GM23338 (cell line): Measurements from ENCODE around the gene ATP13A2. TPM values are rescaled to one million over a fixed set of nuclear protein-coding genes. Genes with fewer than 3 reads are reported as not detected.

Experiments used
- ATAC-seq: fragments of 200-7000 bp; cut with Tn5 transposase; 3 replicates; pipeline ENCODE4 v1.9.1; 2020
- DNase-seq: peaks from one replicate; pipeline ENCODE4 v3.0.0-alpha.2; 2015; ENCODE audit warnings: low spot score
- H2AFZ ChIP-seq: fragments of 200-600 bp; sonication (generic); 2 replicates; pipeline ENCODE4 v1.8.0; 2016; ENCODE audit warnings: antibody characterized with exemption, mild to moderate bottlenecking, moderate library complexity
- H3F3A ChIP-seq: fragments of 200-600 bp; sonication (generic); replicated peaks from 2 replicates; pipeline ENCODE4 v1.8.0; 2017; ENCODE audit warnings: antibody characterized with exemption, mixed run types, low read depth
- H3K27ac ChIP-seq: fragments of 200-600 bp; sonication (generic); 2 replicates; pipeline ENCODE4 v1.6.1; 2016; ENCODE audit warnings: low read depth
- H3K27me3 ChIP-seq: fragments of 200-600 bp; sonication (generic); 2 replicates; pipeline ENCODE4 v1.8.0; 2016; ENCODE audit warnings: mild to moderate bottlenecking, mixed run types, moderate library complexity; ENCODE audit not compliant: insufficient read depth
- H3K36me3 ChIP-seq: fragments of 200-600 bp; sonication (generic); 2 replicates; pipeline ENCODE4 v1.8.0; 2016; ENCODE audit warnings: mild to moderate bottlenecking; ENCODE audit not compliant: insufficient read depth
- H3K4me1 ChIP-seq: fragments of 200-600 bp; sonication (generic); 2 replicates; pipeline ENCODE4 v1.8.0; 2016; ENCODE audit warnings: mild to moderate bottlenecking, moderate library complexity; ENCODE audit not compliant: insufficient read depth
- H3K4me2 ChIP-seq: fragments of 200-600 bp; sonication (generic); 2 replicates; pipeline ENCODE4 v1.7.1; 2017; ENCODE audit warnings: mixed run types
- H3K4me3 ChIP-seq: fragments of 200-600 bp; sonication (generic); 2 replicates; pipeline ENCODE4 v1.6.1; 2016; ENCODE audit warnings: mixed run types
- H3K79me2 ChIP-seq: fragments of 200-600 bp; sonication (generic); replicated peaks from 2 replicates; pipeline ENCODE4 v1.8.0; 2017; ENCODE audit warnings: mild to moderate bottlenecking; ENCODE audit not compliant: insufficient read depth
- H3K9me2 ChIP-seq: fragments of 200-600 bp; sonication (generic); 2 replicates; pipeline ENCODE4 v1.8.0; 2017; ENCODE audit not compliant: insufficient read depth
- H4K20me1 ChIP-seq: fragments of 200-600 bp; sonication (generic); replicated peaks from 2 replicates; pipeline ENCODE4 v1.8.0; 2017; ENCODE audit warnings: mild to moderate bottlenecking; ENCODE audit not compliant: insufficient read depth
- H3K27ac Mint-ChIP-seq: 2 replicates; pipeline ENCODE4 v1.8.0; 2020; ENCODE audit warnings: inconsistent platforms, mild to moderate bottlenecking, moderate library complexity, mixed read lengths
- H3K27me3 Mint-ChIP-seq: 3 replicates; pipeline ENCODE4 v1.8.0; 2022; ENCODE audit warnings: low read depth, mild to moderate bottlenecking, moderate library complexity, mixed read lengths, inconsistent platforms; ENCODE audit not compliant: insufficient read depth, poor library complexity
- H3K36me3 Mint-ChIP-seq: 3 replicates; pipeline ENCODE4 v1.8.0; 2021; ENCODE audit warnings: low read depth, mild to moderate bottlenecking, inconsistent platforms, moderate library complexity, mixed read lengths
- H3K4me1 Mint-ChIP-seq: 3 replicates; pipeline ENCODE4 v1.8.0; 2020; ENCODE audit warnings: mild to moderate bottlenecking, inconsistent platforms, mixed read lengths
- H3K4me3 Mint-ChIP-seq: 3 replicates; pipeline ENCODE4 v1.8.0; 2021; ENCODE audit warnings: moderate library complexity, mild to moderate bottlenecking, inconsistent platforms, mixed read lengths
- H3K9me3 Mint-ChIP-seq: 3 replicates; pipeline ENCODE4 v1.8.0; 2020; ENCODE audit warnings: moderate library complexity, mild to moderate bottlenecking, inconsistent platforms, mixed read lengths
- CREB1 ChIP-seq: fragments of 250-450 bp; sonication (Bioruptor Pico); IDR thresholded peaks from 2 replicates; pipeline ENCODE4 v1.5.0; 2020; ENCODE audit warnings: low read depth, mild to moderate bottlenecking, moderate library complexity
- CTCF ChIP-seq, 2 experiments: fragments of 200-600 bp in 1 of 2; sonication (generic) in 1 of 2; conservative IDR thresholded peaks; 2 replicates each; pipeline versions ENCODE4 v1.5.1 to v1.6.1; 2016 to 2017; ENCODE audit warnings: antibody characterized with exemption in 2 of 2, low read depth in 2 of 2, mild to moderate bottlenecking in 2 of 2, moderate library complexity in 1 of 2
- ETS1 ChIP-seq: IDR thresholded peaks from 2 replicates; pipeline ENCODE4 v1.6.1; 2016; ENCODE audit warnings: antibody characterized with exemption
- EZH2 ChIP-seq: fragments of 200-600 bp; sonication (generic); IDR thresholded peaks from one replicate; pipeline ENCODE4 v1.8.0; 2017; ENCODE audit warnings: antibody characterized with exemption, mild to moderate bottlenecking, low read depth; ENCODE audit not compliant: unreplicated experiment
- EZH2phosphoT487 ChIP-seq: fragments of 200-600 bp; sonication (generic); IDR thresholded peaks from one replicate; pipeline ENCODE4 v1.8.1; 2018; ENCODE audit warnings: antibody characterized with exemption; ENCODE audit not compliant: unreplicated experiment
- POLR2AphosphoS5 ChIP-seq: IDR thresholded peaks from 2 replicates; pipeline ENCODE4 v1.6.1; 2016; ENCODE audit warnings: antibody characterized with exemption, low read depth
- REST ChIP-seq: IDR thresholded peaks from one replicate; pipeline ENCODE4 v1.6.1; 2018; ENCODE audit warnings: antibody characterized with exemption; ENCODE audit not compliant: unreplicated experiment
- ZNF114 ChIP-seq: fragments of 250-450 bp; sonication (Bioruptor Pico); IDR thresholded peaks from 2 replicates; pipeline ENCODE4 v1.5.0; 2020; ENCODE audit warnings: mild to moderate bottlenecking, moderate library complexity
- ZNF331 ChIP-seq: fragments of 250-450 bp; sonication (Bioruptor Pico); IDR thresholded peaks from 2 replicates; pipeline ENCODE4 v1.5.0; 2020; ENCODE audit warnings: low read depth, mild to moderate bottlenecking, moderate library complexity
- polyA plus RNA-seq: library from polyadenylated mRNA; unstranded; fragments of >200 nt; fragmentation: Nextera tagmentation; extraction: Ambion mirVana; gene quantifications from 2 replicates; pipeline ENCODE4 v1.2.1, GENCODE V29; 2016
- total RNA-seq: library from RNA; depleted of rRNA; stranded (reverse); fragments of >200 nt; shearing (Covaris generic); gene quantifications from 2 replicates; pipeline ENCODE4 v1.2.3, GENCODE V29; 2014

ATP13A2 gene
- total and polyA plus RNA-seq, 2 experiments from 2014 or later, result 30.1 to 87.7 TPM

- no peak for ATAC-seq
- no peak for DNase-seq
- no peak for TF ChIP-seq CTCF (conservative IDR thresholded peaks at IDR 0.05; ENCODE audit: low read depth in 2 of 2)
- TF ChIP-seq ETS1, result no peak
- no peak for TF ChIP-seq ZNF331 (CRISPR knock-in tag)
- TF ChIP-seq CREB1, result no peak
- no peak for TF ChIP-seq POLR2AphosphoS5
- TF ChIP-seq EZH2phosphoT487, result no peak
- no peak for TF ChIP-seq EZH2
- no peak for TF ChIP-seq ZNF114
- TF ChIP-seq REST, result no peak
- peaks cover 40% of the 10 kb centered on the region for H3K4me1 Mint-ChIP-seq
- H3K27me3 ChIP-seq, result no peaks in the 10 kb centered on the region
- no peaks in the 10 kb centered on the region for H3K9me2 ChIP-seq
- no peak overlapping the region for H3K4me3 ChIP-seq
- no peaks in the 10 kb centered on the region for H3K9me3 Mint-ChIP-seq
- H3K27ac Mint-ChIP-seq, result no peak overlapping the region
- peaks cover 25% of the 10 kb centered on the region for H3K27me3 Mint-ChIP-seq
- H3K4me3 Mint-ChIP-seq, result no peak overlapping the region
- H3K27ac ChIP-seq, result no peak overlapping the region
- peaks cover 10% of the 10 kb centered on the region; the same call in 1 of the 2 replicates for H3F3A ChIP-seq
- H3K36me3 Mint-ChIP-seq, result peaks cover 55% of the 10 kb centered on the region
- H3K4me1 ChIP-seq, result peaks cover 7% of the 10 kb centered on the region; the same call in 1 of the 2 replicates
- peaks cover 5% of the 10 kb centered on the region; the same call in 1 of the 2 replicates for H4K20me1 ChIP-seq
- H3K4me2 ChIP-seq, result no peak overlapping the region
- no peak overlapping the region for H2AFZ ChIP-seq
- H3K36me3 ChIP-seq, result no peaks in the 10 kb centered on the region; the same call in 1 of the 2 replicates
- peaks cover 9% of the 10 kb centered on the region; the same call in 1 of the 2 replicates for H3K79me2 ChIP-seq
Measured at GRCh38 chr1:16973215-16973614, 38.5 kb downstream of the ATP13A2 start.
